Aorta (tissue), 5 donors: ENCODE measurements around the gene XRCC5. TPM values are rescaled to one million over a fixed set of nuclear protein-coding genes. Genes with fewer than 3 reads are reported as not detected.
"Not testable (repeated sequence)": the region's sequence is repeated elsewhere in the genome, so short reads cannot be mapped to it uniquely, and the experiment has no call there.

Source experiments
- ATAC-seq: fragments of 200-7000 bp; cut with Tn5 transposase; one replicate; pipeline ENCODE4 v1.9.1; 2022; ENCODE audit warnings: moderate library complexity; ENCODE audit not compliant: low FRiP score
- DNase-seq, 2 donors: peaks; one replicate each; pipeline ENCODE4 v3.0.0-alpha.2; 2020
- H3K27ac ChIP-seq, 2 donors: one replicate each; pipeline ENCODE4 v1.5.1; 2013; ENCODE audit warnings: low read length in 2 of 2, mild to moderate bottlenecking in 2 of 2, moderate library complexity in 2 of 2, control low read depth in 1 of 2, inconsistent platforms in 1 of 2, low read depth in 1 of 2
- H3K27me3 ChIP-seq, 2 donors: one replicate each; pipeline ENCODE4 v1.6.1; 2013; ENCODE audit warnings: control low read depth in 1 of 2, low read length in 1 of 2, mild to moderate bottlenecking in 1 of 2, moderate library complexity in 1 of 2; ENCODE audit not compliant: insufficient read depth in 2 of 2, control insufficient read depth in 1 of 2
- H3K36me3 ChIP-seq, 2 donors: one replicate each; pipeline ENCODE4 v1.6.1; 2013; ENCODE audit warnings: control low read depth in 1 of 2, low read length in 1 of 2, mild to moderate bottlenecking in 1 of 2; ENCODE audit not compliant: insufficient read depth in 2 of 2, control insufficient read depth in 1 of 2
- H3K4me1 ChIP-seq, 2 donors: one replicate each; pipeline ENCODE4 v1.6.1; 2013; ENCODE audit warnings: low read length in 2 of 2, control low read depth in 1 of 2, mild to moderate bottlenecking in 1 of 2, moderate library complexity in 1 of 2; ENCODE audit not compliant: insufficient read depth in 2 of 2, control insufficient read depth in 1 of 2
- H3K4me3 ChIP-seq, 2 donors: one replicate each; pipeline ENCODE4 v1.5.1; 2013; ENCODE audit warnings: low read length in 2 of 2, control low read depth in 1 of 2, mild to moderate bottlenecking in 1 of 2
- H3K9me3 ChIP-seq: one replicate; pipeline ENCODE4 v1.6.1; 2013; ENCODE audit warnings: mild to moderate bottlenecking, low read length; ENCODE audit not compliant: control insufficient read depth
- WGBS, 2 donors: extraction: QIAGEN DNeasy Blood & Tissue Kit; methylation state at CpG; one replicate each; pipeline ENCODE4 v1.1.7; 2013; 5-methylcytosine and 5-hydroxymethylcytosine counted together
- intact Hi-C, 2 donors: fragments of 100-400 bp; cut with DNase I; formaldehyde crosslinking; loops; one replicate each; pipeline versions ENCODE4 v1.14.2 to v1.15.0; 2022
- polyA plus RNA-seq, 2 donors: library from polyadenylated mRNA; stranded (reverse); fragments of 200-250 nt; gene quantifications; one replicate each; pipeline ENCODE4 v1.2.3, GENCODE V29; 2013
- total RNA-seq, 2 donors: library from RNA; stranded (reverse); fragmentation: NEBNext Ultra II Directional; extraction: Animal tissue kit (Norgen Biotek cat#: 25700); gene quantifications; one replicate each; pipeline ENCODE4 v1.2.1, GENCODE V29; 2021
- donor health status: healthy with polysubstance abuse.
- donor health status: Bipolar disorder and iron deficiency.
- donor health status: DM: no; HTN: no; CAD: no.
- donor health status: DM: no; HTN: no; CAD: no.
- donor health status: DM: yes; HTN: yes; CAD: no.

Gene XRCC5
- total and polyA plus RNA-seq, 4 donors, result 64.0 to 189 (median 125) TPM

DNA sequence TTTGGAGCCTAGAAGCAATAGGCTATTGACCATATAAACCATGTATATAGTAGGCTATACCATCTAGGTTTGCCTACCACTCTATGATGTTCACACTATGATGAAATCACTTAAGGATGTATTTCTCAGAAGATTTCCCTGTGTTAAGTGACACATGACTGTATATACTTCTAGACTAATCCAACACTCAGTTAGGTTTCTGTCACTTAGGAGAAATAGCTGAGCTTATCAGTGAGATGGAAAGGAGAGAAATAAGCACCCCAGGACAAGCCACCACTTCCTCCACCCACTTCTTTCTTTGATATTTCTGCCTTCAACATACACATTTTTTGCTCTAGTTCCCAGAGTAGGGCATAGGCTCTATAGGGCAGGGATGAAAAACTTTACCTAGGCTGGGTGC lies 35.4 kb upstream of the XRCC5 start:
- no peak overlapping the region for H3K27ac ChIP-seq
- H3K27me3 ChIP-seq, result no peaks in the 10 kb centered on the region
- no peaks in the 10 kb centered on the region for H3K4me1 ChIP-seq
- intact Hi-C loops, result no loop called here
- ATAC-seq (no peak), DNase-seq (no peak)
- H3K36me3 ChIP-seq, result no peaks in the 10 kb centered on the region
- no peaks in the 10 kb centered on the region for H3K9me3 ChIP-seq
- H3K4me3 ChIP-seq, result no peak overlapping the region

DNA sequence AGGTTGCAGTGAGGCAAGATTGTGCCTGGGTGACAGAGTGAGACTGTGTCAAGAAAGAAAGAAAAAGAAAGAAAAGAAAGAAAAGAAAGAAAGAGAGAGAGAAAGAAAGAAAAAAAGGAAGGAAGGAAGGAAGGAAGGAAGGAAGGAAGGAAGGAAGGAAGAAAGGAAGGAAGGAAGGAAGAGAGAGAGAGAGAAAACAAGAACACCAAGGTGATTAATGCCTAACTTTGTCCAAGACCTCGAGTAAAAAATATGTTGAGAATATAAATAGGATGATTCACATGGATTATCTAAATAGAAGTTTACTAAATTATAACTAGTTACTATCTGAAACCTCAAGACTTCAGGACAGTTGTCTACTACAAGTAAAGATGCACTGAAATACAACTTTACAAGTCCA lies 34.8 kb upstream of the XRCC5 start:
- no peak overlapping the region for H3K27ac ChIP-seq
- no peaks in the 10 kb centered on the region for H3K36me3 ChIP-seq
- H3K9me3 ChIP-seq, result no peaks in the 10 kb centered on the region
- ATAC-seq (no peak), DNase-seq (no peak)
- H3K4me3 ChIP-seq, result no peak overlapping the region
- H3K4me1 ChIP-seq, result no peaks in the 10 kb centered on the region
- intact Hi-C loops, result no loop called here
- WGBS, 2 donors, result 67 to 77% methylated on average over 1 of the region's 1 CpG
- no peaks in the 10 kb centered on the region for H3K27me3 ChIP-seq

GRCh38 chr2:216074794-216075193 lies 34.4 kb upstream of the XRCC5 start:
- no peak overlapping the region for H3K4me3 ChIP-seq
- no peaks in the 10 kb centered on the region for H3K36me3 ChIP-seq
- ATAC-seq (no peak), DNase-seq (no peak)
- no peaks in the 10 kb centered on the region for H3K4me1 ChIP-seq
- H3K9me3 ChIP-seq, result no peaks in the 10 kb centered on the region
- no peaks in the 10 kb centered on the region for H3K27me3 ChIP-seq
- no peak overlapping the region for H3K27ac ChIP-seq
- 94 to 97% methylated on average over 1 of the region's 1 CpG for WGBS, 2 donors
- intact Hi-C loops, result no loop called here

- H3K9me3 ChIP-seq, result no peaks in the 10 kb centered on the region
- no peaks in the 10 kb centered on the region for H3K36me3 ChIP-seq
- no peaks in the 10 kb centered on the region for H3K27me3 ChIP-seq
- intact Hi-C loops, result no loop called here
- H3K4me1 ChIP-seq, result no peaks in the 10 kb centered on the region
- ATAC-seq, result no peak
- H3K27ac ChIP-seq, result no peak overlapping the region
- no peak overlapping the region for H3K4me3 ChIP-seq
- no peak for DNase-seq
- 86 to 90% methylated on average over 6 of the region's 6 CpGs for WGBS, 2 donors
Measured at GRCh38 chr2:216075510-216076485, 33.4 kb upstream of the XRCC5 start.

GRCh38 chr2:216078776-216079175 lies 30.4 kb upstream of the XRCC5 start:
- WGBS, 2 donors, result 83 to 91% methylated on average over 1 of the region's 1 CpG

GRCh38 chr2:216080048-216080447 lies 29.1 kb upstream of the XRCC5 start:
- DNase-seq, intact Hi-C loops, H3K27ac ChIP-seq, H3K9me3 ChIP-seq, H3K4me3 ChIP-seq, H3K36me3 ChIP-seq, ATAC-seq, H3K27me3 ChIP-seq, H3K4me1 ChIP-seq: not testable (repeated sequence)
- whole genome bisulfite sequencing, 2 donors, result 98 to 99% methylated on average over 10 of the region's 10 CpGs

More at GRCh38 chr2:216078776-216079175, 30.4 kb upstream of the XRCC5 start:
- no peaks in the 10 kb centered on the region for H3K4me1 ChIP-seq
- H3K27me3 ChIP-seq, result no peaks in the 10 kb centered on the region
- intact Hi-C loops, result no loop called here
- DNase-seq (no peak), ATAC-seq (no peak)
- H3K27ac ChIP-seq, result no peak overlapping the region
- H3K4me3 ChIP-seq, result no peak overlapping the region
- H3K9me3 ChIP-seq, result no peaks in the 10 kb centered on the region
- H3K36me3 ChIP-seq, result no peaks in the 10 kb centered on the region

DNA sequence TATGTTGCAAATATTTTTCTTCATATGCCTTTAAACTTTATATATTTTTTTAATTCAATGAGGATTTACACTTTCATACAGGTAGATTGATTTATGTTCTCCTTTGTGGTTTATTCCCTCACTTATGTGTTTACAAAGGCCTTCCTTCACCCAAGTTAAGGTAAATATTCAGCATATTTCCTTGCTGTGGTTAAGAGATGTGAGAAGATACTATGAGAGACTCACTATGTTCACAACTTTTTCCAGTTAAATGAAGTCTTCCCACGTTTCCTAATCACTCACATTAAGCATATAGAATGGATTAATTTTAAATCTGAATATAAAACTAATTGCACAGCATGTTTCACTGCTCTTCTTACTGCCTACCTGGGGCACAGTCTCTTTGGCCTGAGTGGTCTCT lies 28.1 kb upstream of the XRCC5 start:
- Histone ChIP-seq H3K36me3 (no peaks in the 10 kb centered on the region), H3K27ac (no peak overlapping the region), H3K9me3 (no peaks in the 10 kb centered on the region), H3K4me3 (peak overlapping the region; percentile 35 to 37), H3K27me3 (no peaks in the 10 kb centered on the region), H3K4me1 (no peaks in the 10 kb centered on the region)
- no peak for ATAC-seq
- no peak for DNase-seq
- WGBS, 2 donors, result 37 to 52% methylated on average over 1 of the region's 1 CpG
- intact Hi-C loops, result no loop called here

DNA sequence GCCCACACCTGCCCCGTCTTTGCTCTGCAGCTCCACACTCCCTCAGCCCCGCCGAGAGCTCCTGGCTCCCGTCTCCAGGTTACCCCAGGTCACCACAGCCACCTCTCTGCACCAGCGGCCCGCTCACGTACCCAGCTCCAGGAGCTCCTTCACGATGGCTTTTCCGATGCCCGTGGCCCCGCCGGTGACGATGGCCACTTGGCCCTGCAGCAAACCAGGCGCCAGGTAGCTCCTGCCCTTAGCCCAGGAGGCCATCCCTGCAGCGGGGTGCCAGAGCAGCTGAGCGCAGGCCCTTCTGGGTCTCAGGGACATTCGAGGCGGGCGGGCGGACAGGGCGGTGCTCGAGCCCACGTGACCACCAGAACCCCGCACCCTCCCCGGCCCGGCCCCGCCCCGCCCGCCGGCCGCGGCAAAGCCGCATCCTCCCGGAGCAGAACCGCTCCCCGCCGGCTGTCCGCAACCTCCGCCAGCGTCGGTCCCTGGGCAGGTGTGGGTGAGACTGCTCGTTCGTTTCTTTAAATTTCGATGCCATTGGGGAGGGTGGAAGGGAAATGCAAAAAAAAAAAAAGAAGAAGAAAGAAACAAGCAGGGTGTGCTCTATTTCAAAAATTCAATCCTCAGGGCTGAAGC lies 27.5 kb upstream of the XRCC5 start, which contains the start of the genes PECR and TMEM169:
TSS of gene PECR (minus strand) at position 323 of the 630 bp plus-strand sequence. CDS start at position 255, 68 bp downstream.
TSS of gene TMEM169 (plus strand) at position 433 of the 630 bp plus-strand sequence. CDS start 14,045 bp downstream, outside the sequence.
- ATAC-seq (peak; percentile 97), DNase-seq (peak; percentile 88 to 94)
- no peak within 1 kb of the TSS for H3K27ac ChIP-seq
- 0 to 1% methylated on average over 41 to 44 of the region's 44 CpGs for WGBS, 2 donors
- peak within 1 kb of the TSS; percentile 35 to 37 for H3K4me3 ChIP-seq
- H3K4me1 ChIP-seq, result no peaks in the 10 kb centered on the region
- intact Hi-C loops, result no loop called here
- H3K9me3 ChIP-seq, result no peaks in the 10 kb centered on the region
- no peaks in the 10 kb centered on the region for H3K36me3 ChIP-seq
- no peaks in the 10 kb centered on the region for H3K27me3 ChIP-seq
